Measurements from ENCODE around the gene CPNE5. TPM values are rescaled to one million over a fixed set of nuclear protein-coding genes. Genes with fewer than 3 reads are reported as not detected.

CPNE5 gene
- total RNA-seq, 1 experiment from 2014 or later: 0.44 TPM

GRCh38 chr6:36848658-36849441 lies 9.6 kb upstream of the CPNE5 start:
- in situ Hi-C loops (cut with HindIII; ENCODE audit: low pct_unique_long_range_greater_than_20kb, low sequenced_read_pairs) (no loop called here), intact Hi-C loops (cut with micrococcal nuclease; ENCODE audit: unreplicated experiment) (loop anchor here (10.0 kb wide), 1 partner anchor 234 kb away; no protein-coding TSS in a partner anchor)
- TF ChIP-seq POLR2AphosphoS5 (IDR thresholded peaks at IDR 0.05; ENCODE audit: low read depth, low read length) (no peak), TCF7L2 (IDR thresholded peaks at IDR 0.05; ENCODE audit: low read depth, low read length) (no peak), SIN3A (IDR thresholded peaks at IDR 0.05; ENCODE audit: borderline replicate concordance, insufficient read depth, low read depth, low read length) (no peak), REST (IDR thresholded peaks at IDR 0.05; ENCODE audit: insufficient read depth in 1 of 2, low read depth in 2 of 2, low read length in 1 of 2) (no peak), CTCF (IDR thresholded peaks at IDR 0.05) (no peak)
- Histone ChIP-seq H3K9me3 (ENCODE audit: control insufficient read depth, insufficient read depth, low read depth, low read length) (no peaks in the 10 kb centered on the region), H3K4me3 (ENCODE audit: low read depth in 2 of 2, low read length in 2 of 2) (no peak overlapping the region), H3K4me1 (ENCODE audit: control insufficient read depth, insufficient read depth, low read length) (no peaks in the 10 kb centered on the region; the same call in 1 of the 2 replicates), H3K27me3 (ENCODE audit: control insufficient read depth, insufficient read depth, low read length) (no peaks in the 10 kb centered on the region), H3K36me3 (ENCODE audit: control insufficient read depth, insufficient read depth, low read length) (no peaks in the 10 kb centered on the region), H3K27ac (ENCODE audit: low read length) (no peak overlapping the region)
- BruUV-seq (replicated peaks): no TSS peak
- POLR2A ChIA-PET: no interaction called here
- CTCF ChIA-PET: interaction anchor here (0.5 to 1.1 kb wide), 3 partner anchors 65 to 239 kb away, joined by 3 to 6 read pairs (median 5); no protein-coding TSS in a partner anchor
- ATAC-seq (no peak), DNase-seq (ENCODE audit: low read depth, low spot score) (no peak)

- no TSS peak for BruUV-seq (replicated peaks)
- CTCF ChIA-PET: no interaction called here
- intact Hi-C loops (cut with micrococcal nuclease; ENCODE audit: unreplicated experiment): loop anchor here (10.0 kb wide), 1 partner anchor 233 kb away; no protein-coding TSS in a partner anchor
- no peaks in the 10 kb centered on the region; the same call in 1 of the 2 replicates for H3K4me1 ChIP-seq (ENCODE audit: control insufficient read depth, insufficient read depth, low read length)
- H3K27ac ChIP-seq (ENCODE audit: low read length): no peak overlapping the region
- no peaks in the 10 kb centered on the region for H3K36me3 ChIP-seq (ENCODE audit: control insufficient read depth, insufficient read depth, low read length)
- no peak for ATAC-seq
- POLR2A ChIA-PET: no interaction called here
- no peaks in the 10 kb centered on the region for H3K27me3 ChIP-seq (ENCODE audit: control insufficient read depth, insufficient read depth, low read length)
- DNase-seq (ENCODE audit: low read depth, low spot score): no peak
- TF ChIP-seq TCF7L2 (IDR thresholded peaks at IDR 0.05; ENCODE audit: low read depth, low read length) (no peak), POLR2AphosphoS5 (IDR thresholded peaks at IDR 0.05; ENCODE audit: low read depth, low read length) (no peak), SIN3A (IDR thresholded peaks at IDR 0.05; ENCODE audit: borderline replicate concordance, insufficient read depth, low read depth, low read length) (no peak), CTCF (IDR thresholded peaks at IDR 0.05) (no peak), REST (IDR thresholded peaks at IDR 0.05; ENCODE audit: insufficient read depth in 1 of 2, low read depth in 2 of 2, low read length in 1 of 2) (no peak)
- in situ Hi-C loops (cut with HindIII; ENCODE audit: low pct_unique_long_range_greater_than_20kb, low sequenced_read_pairs): no loop called here
- no peak overlapping the region for H3K4me3 ChIP-seq (ENCODE audit: low read depth in 2 of 2, low read length in 2 of 2)
- H3K9me3 ChIP-seq (ENCODE audit: control insufficient read depth, insufficient read depth, low read depth, low read length): no peaks in the 10 kb centered on the region
These were observed 8.7 kb upstream of the CPNE5 start for GRCh38 chr6:36847991-36848390.

Measured in Panc1 (cell line).